ENCODE results near the gene ZNF155.

The ZNF155 gene

DNA sequence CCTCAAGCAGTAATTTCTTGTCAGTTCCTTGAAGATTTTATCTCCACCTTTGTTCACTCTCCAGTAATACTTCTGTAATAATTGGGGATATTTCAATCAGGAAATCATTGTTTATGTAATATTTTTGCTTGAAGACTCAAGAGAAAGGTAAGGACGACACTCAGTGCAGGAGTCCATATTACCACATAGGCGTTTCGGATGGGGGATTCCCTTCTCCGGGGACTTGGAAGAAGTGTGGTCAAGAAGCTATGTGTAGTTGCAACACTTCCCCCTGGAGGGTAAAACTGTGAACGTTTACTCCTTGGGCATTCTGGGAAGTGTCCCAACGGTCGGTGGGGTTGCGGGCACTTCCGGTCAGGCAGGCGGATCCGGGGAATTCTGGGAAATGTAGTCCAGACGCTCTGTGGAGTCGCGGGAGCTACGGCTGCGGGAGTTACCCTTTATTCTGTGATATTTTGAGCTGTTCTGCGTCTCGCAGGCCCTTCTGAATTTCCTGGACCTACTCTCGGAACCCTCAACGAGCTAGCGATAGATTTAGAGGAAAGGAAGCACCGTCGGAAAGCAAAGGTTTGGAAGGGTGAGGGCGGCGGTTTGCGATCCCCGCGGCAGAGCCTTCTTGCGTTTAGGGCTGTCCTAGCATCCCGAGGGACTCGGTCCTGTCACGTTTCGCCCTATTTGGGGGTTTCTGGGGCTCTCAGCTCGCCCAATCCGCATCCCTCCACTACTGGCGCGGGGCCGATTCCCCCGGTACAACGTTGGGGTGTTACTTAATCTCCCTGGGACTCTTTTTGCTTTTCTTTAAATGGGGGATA lies 32.9 kb upstream of the ZNF155 start, which contains the start of gene ZNF221:
Gene ZNF221, plus strand, starts transcription at position 395 of the 812 bp plus-strand sequence. CDS start 11,499 bp downstream, outside the sequence.
- TF ChIP-seq, protein P1, sequence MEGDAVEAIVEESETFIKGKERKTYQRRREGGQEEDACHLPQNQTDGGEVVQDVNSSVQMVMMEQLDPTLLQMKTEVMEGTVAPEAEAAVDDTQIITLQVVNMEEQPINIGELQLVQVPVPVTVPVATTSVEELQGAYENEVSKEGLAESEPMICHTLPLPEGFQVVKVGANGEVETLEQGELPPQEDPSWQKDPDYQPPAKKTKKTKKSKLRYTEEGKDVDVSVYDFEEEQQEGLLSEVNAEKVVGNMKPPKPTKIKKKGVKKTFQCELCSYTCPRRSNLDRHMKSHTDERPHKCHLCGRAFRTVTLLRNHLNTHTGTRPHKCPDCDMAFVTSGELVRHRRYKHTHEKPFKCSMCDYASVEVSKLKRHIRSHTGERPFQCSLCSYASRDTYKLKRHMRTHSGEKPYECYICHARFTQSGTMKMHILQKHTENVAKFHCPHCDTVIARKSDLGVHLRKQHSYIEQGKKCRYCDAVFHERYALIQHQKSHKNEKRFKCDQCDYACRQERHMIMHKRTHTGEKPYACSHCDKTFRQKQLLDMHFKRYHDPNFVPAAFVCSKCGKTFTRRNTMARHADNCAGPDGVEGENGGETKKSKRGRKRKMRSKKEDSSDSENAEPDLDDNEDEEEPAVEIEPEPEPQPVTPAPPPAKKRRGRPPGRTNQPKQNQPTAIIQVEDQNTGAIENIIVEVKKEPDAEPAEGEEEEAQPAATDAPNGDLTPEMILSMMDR (IDR thresholded peaks at IDR 0.05; ENCODE audit: borderline replicate concordance, insufficient read depth, low read depth, low read length): peak; percentile 41; the same call in 1 of the 2 replicates
- H3K4me3 ChIP-seq (ENCODE audit: low read depth, low read length): peak within 1 kb of the TSS; percentile 50

DNA sequence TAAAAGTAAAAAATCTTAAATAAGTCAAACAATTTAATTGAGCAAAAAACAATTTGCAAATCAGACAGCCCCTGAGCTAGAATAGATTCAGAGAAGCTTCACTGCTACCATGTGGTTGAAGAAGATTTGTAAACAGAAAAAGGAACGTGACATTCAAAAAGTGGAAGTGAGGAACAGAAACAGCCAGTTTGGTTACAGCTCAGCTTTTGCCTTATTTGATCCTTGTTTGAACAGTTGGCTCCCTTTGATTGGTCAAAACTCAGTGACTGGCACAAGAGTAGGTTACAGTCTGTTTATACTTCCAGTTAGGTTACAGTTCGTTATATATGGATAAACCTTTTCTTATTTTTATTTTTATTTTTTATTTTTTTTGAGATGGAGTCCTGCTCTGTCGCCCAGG lies 27.2 kb upstream of the ZNF155 start:
- no peak overlapping the region for H3K4me3 ChIP-seq (ENCODE audit: low read depth, low read length)
- TF ChIP-seq, protein P1 (IDR thresholded peaks at IDR 0.05; ENCODE audit: borderline replicate concordance, insufficient read depth, low read depth, low read length): no peak

DNA sequence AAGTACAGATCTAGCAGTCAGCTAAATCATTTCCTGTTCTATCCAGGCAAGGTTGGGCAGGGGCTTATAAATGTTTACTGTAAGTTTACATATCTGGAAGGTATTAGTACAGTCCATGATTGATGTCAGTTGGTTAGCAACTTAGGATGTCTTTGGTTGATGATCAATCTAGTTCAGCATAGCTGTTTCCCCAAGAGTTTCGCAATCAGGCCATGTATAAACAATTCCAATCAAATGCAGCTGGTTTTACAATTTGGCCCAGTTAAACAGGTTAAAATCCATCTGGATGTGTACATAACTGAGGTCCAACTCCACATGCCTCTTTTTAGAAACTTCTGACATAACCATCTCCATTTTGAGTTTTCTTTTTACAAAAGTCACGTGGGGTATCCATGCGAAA lies 26.1 kb upstream of the ZNF155 start:
- no peak overlapping the region for H3K4me3 ChIP-seq (ENCODE audit: low read depth, low read length)
- TF ChIP-seq, protein P1 (IDR thresholded peaks at IDR 0.05; ENCODE audit: borderline replicate concordance, insufficient read depth, low read depth, low read length): no peak

DNA sequence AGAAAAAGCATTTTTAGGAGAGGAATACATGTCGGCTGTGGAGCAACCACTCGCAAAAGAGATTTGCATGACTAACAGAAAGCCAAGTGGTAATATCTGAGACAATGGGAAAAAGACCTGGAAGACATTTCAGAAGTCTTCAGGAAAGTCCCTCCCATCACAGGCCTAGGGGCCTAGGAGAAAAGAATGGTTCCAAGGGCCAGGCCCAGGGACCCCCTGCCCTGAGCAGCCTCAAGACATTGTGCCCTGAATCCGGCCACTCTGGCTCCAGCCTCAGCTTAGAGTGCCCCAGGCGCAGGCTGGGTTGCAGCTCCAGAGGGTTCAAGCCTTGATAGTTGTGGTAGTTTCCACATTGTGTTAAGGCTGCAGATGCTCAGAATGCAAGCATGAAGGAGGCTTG lies 23.6 kb upstream of the ZNF155 start:
- H3K4me3 ChIP-seq (ENCODE audit: low read depth, low read length): no peak overlapping the region
- TF ChIP-seq, protein P1 (IDR thresholded peaks at IDR 0.05; ENCODE audit: borderline replicate concordance, insufficient read depth, low read depth, low read length): no peak

DNA sequence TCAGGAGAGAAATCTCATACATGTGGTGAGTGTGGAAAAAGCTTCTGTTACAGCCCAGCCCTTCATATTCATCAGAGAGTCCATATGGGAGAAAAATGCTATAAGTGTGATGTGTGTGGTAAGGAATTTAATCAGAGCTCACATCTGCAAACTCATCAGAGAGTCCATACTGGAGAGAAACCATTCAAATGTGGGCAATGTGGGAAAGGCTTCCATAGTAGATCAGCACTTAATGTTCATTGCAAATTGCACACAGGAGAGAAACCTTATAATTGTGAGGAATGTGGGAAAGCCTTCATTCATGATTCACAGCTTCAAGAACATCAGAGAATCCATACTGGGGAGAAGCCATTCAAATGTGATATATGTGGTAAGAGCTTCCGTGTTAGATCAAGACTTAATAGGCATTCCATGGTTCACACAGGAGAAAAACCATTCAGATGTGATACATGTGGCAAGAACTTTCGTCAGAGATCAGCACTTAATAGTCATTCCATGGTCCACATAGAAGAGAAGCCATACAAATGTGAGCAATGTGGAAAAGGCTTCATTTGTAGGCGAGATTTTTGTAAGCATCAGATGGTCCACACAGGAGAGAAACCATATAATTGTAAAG lies 17.8 kb upstream of the ZNF155 start:
- TF ChIP-seq, protein P1 (IDR thresholded peaks at IDR 0.05; ENCODE audit: borderline replicate concordance, insufficient read depth, low read depth, low read length): no peak
- no peak overlapping the region for H3K4me3 ChIP-seq (ENCODE audit: low read depth, low read length)

DNA sequence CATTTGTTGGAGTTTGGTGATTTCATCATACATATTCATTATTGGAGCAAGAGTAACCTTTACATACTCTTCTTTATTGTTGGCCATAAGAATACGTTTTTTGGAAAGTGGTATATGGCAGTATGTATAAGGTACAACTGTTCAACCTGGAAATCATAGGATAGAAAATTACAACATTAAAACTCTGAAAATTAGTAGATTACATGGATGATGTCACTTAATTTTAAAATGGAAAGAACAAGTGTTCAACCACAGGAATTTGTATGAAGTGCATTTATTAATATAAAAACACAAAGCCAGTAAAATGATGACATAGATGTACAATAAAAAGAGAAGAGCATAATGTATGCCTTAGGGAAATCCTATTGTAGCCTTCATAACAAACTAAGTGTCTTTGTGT lies 7.3 kb upstream of the ZNF155 start:
- H3K4me3 ChIP-seq (ENCODE audit: low read depth, low read length): no peak overlapping the region
- TF ChIP-seq, protein P1 (IDR thresholded peaks at IDR 0.05; ENCODE audit: borderline replicate concordance, insufficient read depth, low read depth, low read length): no peak

DNA sequence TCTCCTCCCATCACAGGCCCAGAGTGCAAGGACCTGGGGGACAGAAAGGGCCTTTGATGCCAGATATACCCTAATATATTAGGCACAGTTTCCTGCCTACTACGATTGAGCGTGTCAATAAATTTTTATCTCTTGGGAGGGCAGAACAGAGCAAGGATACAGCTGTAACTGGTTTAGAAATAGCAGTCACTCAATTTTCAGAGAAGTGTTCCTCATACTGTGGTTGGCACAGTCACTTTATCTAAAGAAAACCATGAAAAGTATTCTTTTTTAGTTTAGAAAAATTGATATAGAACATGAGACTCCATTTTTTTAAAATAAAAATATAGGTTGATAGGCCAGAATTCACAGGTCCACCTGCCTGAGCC lies 460 bp upstream of the ZNF155 start:
- H3K4me3 ChIP-seq (ENCODE audit: low read depth, low read length): peak overlapping the region; percentile 59
- TF ChIP-seq, protein P1 (IDR thresholded peaks at IDR 0.05; ENCODE audit: borderline replicate concordance, insufficient read depth, low read depth, low read length): no peak

Data from GM12875 (cell line).